Vagina (tissue), 2 donors: ENCODE measurements around the gene SPRYD3. TPM values are rescaled to one million over a fixed set of nuclear protein-coding genes. Genes with fewer than 3 reads are reported as not detected.

Source experiments
- DNase-seq, 2 donors: peaks; one replicate each; pipeline ENCODE4 v3.0.0-alpha.2; 2017; ENCODE audit errors: extremely low spot score in 2 of 2
- H3K27ac ChIP-seq: fragments of 200-600 bp; sonication (generic); one replicate; pipeline ENCODE4 v1.5.1; 2019
- H3K27me3 ChIP-seq: fragments of 200-600 bp; sonication (generic); one replicate; pipeline ENCODE4 v1.5.1; 2019
- H3K36me3 ChIP-seq, 2 donors: fragments of 200-600 bp; sonication (generic); one replicate each; pipeline ENCODE4 v1.5.1; 2017 to 2019
- H3K4me1 ChIP-seq: fragments of 200-600 bp; sonication (generic); one replicate; pipeline ENCODE4 v1.5.1; 2019
- H3K4me3 ChIP-seq, 2 donors: fragments of 200-600 bp; sonication (generic); 1 replicate in 1 of 2; 2 replicates in 1 of 2; pipeline ENCODE4 v1.5.1; 2016 to 2019
- H3K9me3 ChIP-seq: fragments of 200-600 bp; sonication (generic); one replicate; pipeline ENCODE4 v1.5.1; 2019
- CTCF ChIP-seq, 3 experiments: fragments of 450-650 bp in 2 of 3; fragments of 200-600 bp in 1 of 3; sonication (generic) in 1 of 3; IDR thresholded peaks; one replicate each; pipeline ENCODE4 v1.5.1; 2017 to 2019; ENCODE audit warnings: antibody characterized with exemption in 3 of 3, mild to moderate bottlenecking in 2 of 3, moderate library complexity in 2 of 3
- POLR2A ChIP-seq, 2 donors: fragments of 450-650 bp; IDR thresholded peaks; one replicate each; pipeline ENCODE4 v1.6.1; 2017; ENCODE audit warnings: antibody characterized with exemption in 2 of 2, mild to moderate bottlenecking in 2 of 2, moderate library complexity in 2 of 2
- POLR2AphosphoS5 ChIP-seq, 2 donors: sonication (generic); formaldehyde crosslinking; IDR thresholded peaks; one replicate each; pipeline ENCODE4 v1.9.0; 2017; ENCODE audit warnings: antibody characterized with exemption in 2 of 2, mild to moderate bottlenecking in 2 of 2, low read depth in 1 of 2; ENCODE audit not compliant: insufficient read depth in 1 of 2
- intact Hi-C: fragments of 100-400 bp; cut with DNase I; formaldehyde crosslinking; loops from one replicate; pipeline ENCODE4 v1.15.1; 2023
- total RNA-seq: library from RNA; depleted of rRNA; stranded (reverse); fragments of >200 nt; gene quantifications from one replicate; pipeline ENCODE4 v1.2.3, GENCODE V29; 2016

Gene SPRYD3
- total RNA-seq, 1 donor from 2014 or later, result 27.0 TPM

DNA sequence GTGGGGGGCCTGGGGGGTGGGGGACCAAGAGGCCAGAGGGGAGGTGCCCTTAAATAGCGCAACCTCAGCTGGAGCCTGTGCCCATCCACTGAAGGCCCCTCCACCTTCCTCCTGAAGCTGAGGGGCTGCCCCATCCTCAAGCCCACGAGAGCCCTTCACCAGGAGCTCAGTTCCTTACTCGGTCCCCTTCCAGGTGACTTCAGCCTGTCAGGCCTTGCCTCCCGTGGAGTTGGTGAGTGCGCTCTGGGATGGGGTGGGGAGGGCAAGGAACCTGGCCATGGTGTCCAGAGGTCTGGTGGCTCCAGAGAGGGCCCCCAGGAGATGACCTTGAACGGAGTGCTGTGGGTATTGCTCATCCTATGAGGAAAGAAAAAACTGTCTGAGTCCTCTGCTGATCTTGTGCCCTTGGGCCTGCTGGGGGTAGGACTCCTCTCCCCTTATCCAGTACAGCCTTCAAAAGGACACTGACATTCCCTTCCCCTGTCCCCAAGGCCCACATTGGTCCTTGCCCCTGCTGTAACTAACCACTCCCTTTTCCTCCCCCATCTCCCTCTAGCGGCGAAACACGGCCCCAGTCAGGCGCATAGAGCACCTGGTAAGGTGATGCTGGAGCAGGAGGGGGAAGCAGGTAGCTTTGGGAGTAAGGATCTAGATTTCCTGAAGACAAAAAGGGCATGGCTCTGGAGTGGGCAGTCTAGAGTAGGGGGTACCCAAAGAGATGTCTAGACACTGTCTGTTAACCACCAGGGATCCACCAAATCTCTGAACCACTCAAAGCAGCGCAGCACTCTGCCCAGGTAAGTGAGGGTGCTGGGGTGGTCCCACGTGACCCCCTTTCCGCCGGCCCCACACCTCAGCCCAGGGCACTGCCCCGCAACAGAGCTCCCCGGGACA is 25.7 kb downstream of the SPRYD3 start:
- peak overlapping the region; percentile 96 for H3K27ac ChIP-seq
- H3K36me3 ChIP-seq, result peaks cover 0 to 26% of the 10 kb centered on the region in 2 donors
- peak overlapping the region; percentile 73 to 86 for H3K4me3 ChIP-seq
- DNase-seq, result no peak
- H3K9me3 ChIP-seq, result no peaks in the 10 kb centered on the region
- no peaks in the 10 kb centered on the region for H3K27me3 ChIP-seq
- intact Hi-C loops, result no loop called here
- TF ChIP-seq POLR2A (IDR thresholded peaks at IDR 0.05) (no peak), CTCF (IDR thresholded peaks at IDR 0.05) (peak in 1 of 3 experiments; percentile 55)
- H3K4me1 ChIP-seq, result peaks cover 66% of the 10 kb centered on the region

DNA sequence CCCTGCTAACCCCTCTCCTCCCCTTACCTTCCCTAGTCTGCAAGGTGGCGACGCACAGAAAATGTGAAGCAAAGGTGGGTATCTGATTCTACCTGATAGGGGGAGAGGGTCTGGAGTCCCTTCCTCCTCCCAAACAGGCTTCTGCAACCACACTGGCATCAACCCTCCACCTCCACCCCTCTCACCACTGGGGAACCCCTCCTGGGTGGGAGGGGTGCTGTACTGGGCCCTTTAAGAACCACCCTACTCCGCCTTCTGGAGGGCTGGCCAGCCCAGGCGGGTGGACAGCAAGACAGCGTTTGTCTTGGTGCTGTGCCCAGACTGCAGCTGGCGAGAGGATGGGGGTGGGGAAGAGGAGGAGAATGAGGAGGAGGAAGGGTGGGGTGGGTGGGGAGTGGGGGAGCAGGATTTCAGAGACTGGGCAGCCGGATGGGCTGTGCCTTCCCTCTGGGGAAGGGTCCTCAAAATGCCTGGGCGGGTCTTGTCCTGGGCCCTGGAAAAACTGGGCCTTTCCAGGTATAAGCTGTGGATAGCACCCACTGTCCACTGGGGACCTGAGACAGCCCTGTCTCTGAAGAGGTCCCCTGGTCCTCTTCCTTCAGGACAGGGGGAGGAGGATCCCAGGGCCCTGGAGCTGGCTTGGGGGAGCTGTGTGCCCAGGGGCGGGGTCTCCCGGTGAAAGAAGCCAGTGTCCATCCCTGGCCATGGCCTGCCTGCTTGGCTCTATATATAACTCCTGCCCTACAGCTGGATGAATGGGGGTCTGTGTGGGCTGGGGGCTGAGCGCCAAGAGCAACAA is 26.6 kb downstream of the SPRYD3 start:
- intact Hi-C loops, result no loop called here
- TF ChIP-seq CTCF (IDR thresholded peaks at IDR 0.05) (no peak), POLR2A (IDR thresholded peaks at IDR 0.05) (peak in 1 of 2 donors; percentile 10), POLR2AphosphoS5 (IDR thresholded peaks at IDR 0.05; ENCODE audit: insufficient read depth in 1 of 2, low read depth in 1 of 2) (peak; percentile 84 to 85)
- H3K4me1 ChIP-seq, result peaks cover 75% of the 10 kb centered on the region

DNA sequence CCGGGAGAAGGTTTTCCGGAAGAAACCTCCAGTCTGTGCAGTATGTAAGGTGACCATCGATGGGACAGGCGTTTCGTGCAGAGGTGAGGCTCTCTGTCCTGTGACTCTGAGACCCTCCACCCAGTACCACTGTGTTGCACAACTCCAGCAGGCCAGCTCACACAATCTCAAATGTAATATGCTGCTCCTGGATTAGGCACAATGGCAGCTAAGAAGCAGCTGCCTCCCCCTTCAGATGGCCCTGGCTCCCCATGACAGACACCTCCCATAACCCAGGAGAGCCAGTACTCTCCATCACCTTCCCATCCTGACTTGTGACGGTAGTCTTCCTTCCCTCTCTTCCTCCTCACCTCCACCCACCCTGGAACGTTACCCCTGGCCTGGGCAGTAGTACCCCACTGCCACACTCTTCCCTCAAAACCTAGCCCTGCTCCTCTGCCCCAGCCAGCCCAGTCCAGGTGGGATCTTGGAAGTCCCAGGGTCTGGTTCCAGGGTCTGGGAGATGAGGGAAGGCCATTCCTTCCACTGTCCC is 27.2 kb downstream of the SPRYD3 start:
- peak overlapping the region; percentile 96 for H3K27ac ChIP-seq
- no peak for TF ChIP-seq CTCF (IDR thresholded peaks at IDR 0.05)
- TF ChIP-seq POLR2A (IDR thresholded peaks at IDR 0.05), result no peak
- TF ChIP-seq POLR2AphosphoS5 (IDR thresholded peaks at IDR 0.05; ENCODE audit: insufficient read depth in 1 of 2, low read depth in 1 of 2), result no peak
- H3K36me3 ChIP-seq, result peaks cover 0 to 16% of the 10 kb centered on the region in 2 donors
- no peaks in the 10 kb centered on the region for H3K27me3 ChIP-seq
- intact Hi-C loops, result no loop called here
- peak in 1 of 2 donors; percentile 90 for DNase-seq
- peak overlapping the region; percentile 73 to 86 for H3K4me3 ChIP-seq
- peaks cover 75% of the 10 kb centered on the region for H3K4me1 ChIP-seq
- H3K9me3 ChIP-seq, result no peaks in the 10 kb centered on the region

More for the DNA sequence above, 26.6 kb downstream of the SPRYD3 start:
- Histone ChIP-seq H3K27me3 (no peaks in the 10 kb centered on the region), H3K9me3 (no peaks in the 10 kb centered on the region), H3K27ac (peak overlapping the region; percentile 96), H3K36me3 (peaks cover 0 to 22% of the 10 kb centered on the region in 2 donors), H3K4me3 (peak overlapping the region; percentile 73 to 86)
- DNase-seq, result peak in 1 of 2 donors; percentile 95

GRCh38 chr12:53051058-53051880 is 27.9 kb downstream of the SPRYD3 start:
- H3K9me3 ChIP-seq, result no peaks in the 10 kb centered on the region
- intact Hi-C loops, result no loop called here
- H3K4me1 ChIP-seq, result peaks cover 79% of the 10 kb centered on the region
- peaks cover 0 to 10% of the 10 kb centered on the region in 2 donors for H3K36me3 ChIP-seq
- TF ChIP-seq POLR2A (IDR thresholded peaks at IDR 0.05) (peak in 1 of 2 donors; percentile 45), POLR2AphosphoS5 (IDR thresholded peaks at IDR 0.05; ENCODE audit: insufficient read depth in 1 of 2, low read depth in 1 of 2) (peak; percentile 89 to 92), CTCF (IDR thresholded peaks at IDR 0.05) (peak in 2 of 3 experiments; percentile 23 to 47)
- peak in 1 of 2 donors; percentile 97 for DNase-seq
- H3K27ac ChIP-seq, result peak overlapping the region; percentile 96
- peak overlapping the region; percentile 73 to 86 for H3K4me3 ChIP-seq
- no peaks in the 10 kb centered on the region for H3K27me3 ChIP-seq
